Fibroblast of skin of right biceps (primary cell): Measurements from ENCODE around the gene TGM2.
A peak's percentile ranks its signal among the peaks of the same experiment; 100 is the strongest.

ENCODE experiments used
- DNase-seq: peaks from one replicate; pipeline ENCODE4 v3.0.0-alpha.2; 2013

Gene TGM2

DNA sequence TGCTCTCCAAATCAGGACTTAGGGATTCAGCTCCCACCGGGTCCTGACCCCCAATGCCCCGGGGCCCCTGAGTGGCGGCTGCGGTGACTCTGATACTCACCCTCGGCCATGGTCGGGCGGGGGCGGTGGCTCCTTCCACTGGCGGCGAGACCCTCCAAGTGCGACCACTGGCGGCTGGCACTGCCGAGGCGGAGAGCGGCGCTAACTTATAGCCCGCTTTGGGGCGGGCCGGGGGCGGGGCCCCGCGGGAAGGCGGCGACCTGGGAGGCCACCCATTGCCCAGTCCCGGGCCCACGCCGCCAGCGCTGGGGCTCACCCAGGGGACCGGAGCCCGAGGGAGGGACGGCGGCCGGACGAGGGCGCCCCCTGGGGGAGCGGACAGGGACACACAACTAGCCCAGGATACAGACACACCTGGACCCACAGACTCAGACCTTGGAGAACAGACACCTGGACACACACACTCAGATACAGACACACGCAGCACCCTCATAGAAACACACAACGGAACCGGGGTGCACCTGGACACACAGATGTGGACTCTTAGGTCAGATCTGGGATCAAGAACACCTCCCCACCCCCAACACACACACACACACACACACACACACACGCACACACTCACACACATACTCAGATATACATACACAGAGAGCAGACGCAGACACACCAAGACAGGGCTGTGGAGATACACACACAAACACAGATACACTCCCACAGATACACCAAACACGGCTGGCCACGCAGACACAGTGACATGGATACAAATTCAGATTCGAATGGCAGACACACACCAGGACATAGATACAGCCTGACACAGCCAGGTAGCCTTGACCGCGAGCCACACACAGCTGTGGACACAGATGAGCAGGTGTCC, at the start of gene TGM2:
TGM2 (minus strand) TSS at position 182 of the 877 bp plus-strand sequence; CDS start at position 110, 72 bp downstream.
- DNase-seq = peak; percentile 35

DNA sequence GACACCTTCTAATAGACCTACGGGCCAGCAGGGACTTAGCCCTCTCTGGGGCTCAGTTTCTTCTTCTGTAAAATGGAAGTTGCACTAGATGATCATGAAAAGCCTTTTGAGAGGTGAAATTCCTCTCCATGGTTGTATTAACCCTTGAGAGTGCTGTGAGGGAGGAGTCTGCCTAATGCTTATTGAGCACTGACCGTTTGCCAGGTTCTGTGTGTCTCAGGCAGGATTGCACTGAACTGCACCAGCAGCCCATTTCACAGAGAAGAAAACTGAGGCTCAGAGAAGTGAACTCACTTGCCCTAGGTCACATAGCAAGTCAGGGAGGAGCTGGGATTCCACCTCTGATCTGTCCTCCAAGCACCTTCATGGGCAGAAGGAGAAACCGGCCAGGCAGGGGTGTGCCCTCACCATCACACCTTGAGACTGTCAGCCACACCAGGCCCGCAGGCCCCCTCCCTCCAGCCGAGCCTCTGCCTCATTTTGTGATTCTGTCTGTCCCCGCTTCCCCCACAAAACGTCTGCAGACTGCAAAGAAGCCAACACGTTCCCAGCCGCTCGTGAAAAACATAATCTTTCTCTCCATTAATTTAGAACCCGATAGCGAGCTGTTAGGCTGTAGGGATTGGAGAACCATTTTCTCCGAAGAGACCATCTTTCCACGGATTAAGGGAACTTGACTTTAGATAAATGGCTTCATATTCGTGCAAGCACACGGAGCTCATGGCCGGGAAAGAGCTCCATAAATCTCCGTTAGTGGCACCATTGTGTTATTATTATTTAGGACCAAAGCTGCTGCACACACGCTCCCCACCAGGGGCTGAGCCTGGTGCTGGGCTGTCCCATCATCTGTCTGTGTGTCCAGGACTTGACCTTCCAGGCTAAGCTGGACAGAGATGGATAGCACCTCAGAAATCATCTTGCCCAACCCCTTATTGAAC, 49.5 kb upstream of the TGM2 start:
- no peak for DNase-seq

DNA sequence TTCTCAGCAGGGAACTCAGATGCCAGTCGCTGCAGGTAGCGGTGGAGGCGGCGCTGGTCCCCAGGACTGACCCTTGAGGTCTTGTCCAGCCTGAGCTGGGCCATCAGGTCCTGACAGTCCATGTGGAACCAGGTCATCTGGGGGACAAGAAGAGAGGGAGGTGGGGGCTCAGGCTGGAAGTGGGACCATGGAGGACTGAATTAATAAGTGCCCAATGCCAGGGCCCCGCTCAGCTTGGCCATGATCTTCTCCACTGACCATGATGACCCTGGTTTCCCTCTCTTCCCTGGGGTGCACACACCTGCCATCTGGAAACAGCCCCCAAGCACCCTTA, 48.5 kb upstream of the TGM2 start:
- no peak for DNase-seq

DNA sequence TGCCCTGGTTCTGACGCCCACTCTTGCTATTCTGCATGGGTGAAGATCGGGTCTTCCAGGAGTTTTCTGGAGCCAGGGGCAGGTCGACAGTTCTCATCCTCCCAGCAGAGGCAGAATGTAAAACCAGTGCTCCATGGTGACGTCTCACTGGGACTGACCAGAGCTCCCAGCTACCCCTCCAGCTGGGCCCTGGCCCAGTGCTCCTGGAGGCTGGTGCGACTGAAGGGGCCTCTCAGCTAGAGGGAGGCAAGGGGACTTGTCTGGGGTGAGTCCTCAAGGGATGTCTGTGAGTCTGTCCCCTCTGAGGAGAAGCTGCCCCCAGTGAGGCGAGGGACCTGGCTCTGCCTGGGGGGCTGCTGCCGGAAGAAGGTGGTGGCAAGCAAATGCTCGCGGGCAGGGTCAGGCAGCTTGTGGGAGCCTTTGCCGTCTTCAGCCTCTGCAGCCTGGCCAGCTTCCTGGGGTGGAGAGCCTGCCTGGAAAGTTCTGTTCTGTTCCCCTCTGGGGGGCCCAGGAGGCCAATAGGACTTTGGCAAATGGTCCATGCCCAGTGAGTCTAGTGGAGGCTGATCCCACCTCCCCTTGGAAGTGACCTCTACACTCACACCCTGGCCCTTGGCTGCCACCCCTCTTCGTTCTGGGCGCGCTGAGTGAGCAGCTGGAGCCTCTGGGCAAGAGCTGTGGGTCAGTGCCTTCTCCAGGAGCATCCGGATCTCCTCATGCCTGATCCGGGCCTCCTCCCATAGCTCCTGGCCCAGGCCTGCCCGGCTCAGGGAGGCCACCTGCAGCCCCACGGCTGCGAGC, 47.9 kb upstream of the TGM2 start:
- no peak for DNase-seq

DNA sequence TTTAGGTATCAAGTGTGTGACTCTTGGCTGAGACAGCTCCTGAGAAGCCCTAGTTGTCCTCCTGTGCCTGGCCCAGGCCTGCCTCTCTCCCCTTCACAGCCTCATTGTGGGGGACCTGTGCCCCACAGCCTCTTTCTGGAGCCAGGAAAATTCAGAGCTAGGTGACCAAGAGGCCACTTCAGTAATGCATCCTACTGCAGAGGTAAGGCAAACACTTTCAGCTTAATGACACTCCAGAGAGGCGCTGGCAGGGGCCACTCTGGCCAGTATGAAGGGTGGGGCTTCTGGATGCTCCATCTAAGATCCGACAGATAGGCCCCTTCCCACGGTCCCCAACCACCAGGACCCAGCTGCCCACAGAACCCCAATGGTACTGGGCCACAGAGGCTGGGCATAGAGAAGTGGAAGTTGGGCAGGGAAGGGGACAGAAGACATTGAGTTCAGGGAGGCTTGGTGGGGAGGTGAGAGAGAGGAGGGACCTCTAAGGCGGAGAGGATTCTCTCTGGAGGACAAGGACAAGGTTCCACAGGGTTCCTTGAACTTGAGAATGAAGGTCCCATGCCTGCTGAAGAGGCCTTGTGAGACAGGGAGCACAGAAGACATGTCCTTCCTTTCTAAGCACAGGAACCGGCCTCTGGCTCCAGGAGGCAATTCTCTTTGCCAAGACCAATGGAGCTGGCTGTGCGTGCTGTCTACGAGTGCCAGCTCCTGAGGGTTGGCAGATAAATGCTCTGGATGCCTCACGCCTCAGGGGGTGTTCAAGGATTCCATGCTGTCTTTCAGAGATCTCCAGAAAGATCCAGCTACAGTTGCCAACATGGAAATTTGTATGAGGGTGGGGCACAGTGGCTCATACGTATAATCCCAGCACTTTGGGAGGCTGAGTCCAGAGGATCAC, 46.4 kb upstream of the TGM2 start:
- DNase-seq = no peak

DNA sequence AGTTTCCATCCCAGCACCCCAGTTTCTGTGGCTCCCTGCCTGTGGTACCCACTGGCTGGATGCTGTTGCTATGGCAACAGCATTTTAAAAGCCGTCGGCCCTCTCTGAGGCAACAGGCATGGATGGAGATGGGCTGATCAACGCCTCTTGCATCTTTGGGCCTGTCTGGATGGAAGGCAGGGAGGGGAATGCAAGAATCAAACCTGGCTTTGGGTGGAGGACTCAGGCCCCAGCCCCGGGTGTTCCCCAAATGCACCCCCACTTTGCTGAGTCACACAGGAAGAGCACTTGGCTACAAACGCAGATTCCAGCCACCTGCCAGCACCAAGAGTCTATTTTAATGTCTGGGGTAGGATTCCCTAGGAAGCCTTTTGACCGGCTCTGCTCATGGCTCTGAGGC, 45.7 kb upstream of the TGM2 start:
- DNase-seq = no peak

DNA sequence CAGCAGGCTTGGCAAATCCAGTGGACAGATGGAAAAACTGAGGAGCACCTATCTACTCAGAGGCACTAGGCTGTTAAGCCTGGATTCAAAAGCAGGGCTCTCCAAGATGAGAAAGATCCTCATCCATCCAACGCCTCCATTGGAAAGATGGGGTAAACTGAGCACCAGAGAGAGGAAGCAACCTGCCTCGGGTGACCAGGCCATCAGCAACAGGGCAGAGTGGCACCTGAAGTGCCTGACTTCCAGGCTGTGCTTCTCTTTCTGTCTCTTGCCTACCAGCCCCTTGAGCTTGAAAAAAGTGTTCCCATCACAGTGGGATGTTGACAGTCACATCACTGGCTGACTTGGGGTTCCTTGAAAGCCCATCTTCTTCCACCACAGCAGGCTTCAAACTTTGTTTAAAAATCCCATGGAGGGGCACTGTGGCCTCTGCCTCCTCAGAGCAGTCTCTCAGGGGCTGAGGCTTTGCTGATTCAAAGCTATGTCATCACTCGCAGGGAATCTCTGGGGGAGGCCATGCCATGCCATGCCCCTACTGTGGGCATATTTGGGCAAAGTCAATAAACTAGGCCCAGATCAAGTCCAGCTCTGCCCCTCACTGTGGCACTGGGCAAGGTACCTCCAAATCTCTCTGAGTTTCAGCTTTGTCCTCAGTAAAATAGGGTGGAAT, 44.8 kb upstream of the TGM2 start:
- DNase-seq = no peak

DNA sequence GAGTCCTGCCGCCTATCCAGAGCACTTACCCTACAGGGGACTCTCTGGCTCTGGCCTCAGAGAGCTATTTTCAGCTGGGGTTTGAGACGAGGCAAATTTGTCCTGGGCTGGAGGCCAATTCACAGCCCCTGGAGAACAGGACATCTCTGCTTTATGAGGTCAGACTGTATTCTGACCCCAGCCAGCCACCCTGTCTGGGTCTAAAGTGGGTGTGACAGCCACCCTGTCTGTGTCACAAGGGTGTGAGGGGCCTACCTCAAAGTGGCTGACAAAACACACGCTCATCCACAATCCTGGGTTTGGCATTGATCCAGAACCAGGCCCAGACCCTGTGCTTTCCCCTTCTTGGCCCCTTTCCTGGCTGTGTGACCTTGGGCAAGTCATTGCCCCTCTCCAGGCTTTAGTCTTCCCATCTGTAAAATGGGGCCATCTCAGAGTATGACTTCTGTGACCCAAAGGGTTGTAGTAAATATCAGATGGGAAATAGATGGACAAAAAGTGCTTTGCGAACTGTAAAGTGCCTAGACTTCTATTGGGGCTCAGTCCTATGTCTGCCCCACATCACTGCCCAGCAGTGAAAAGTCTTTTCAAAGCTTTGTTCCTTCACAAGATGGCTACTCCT, 44.1 kb upstream of the TGM2 start:
- DNase-seq = no peak

DNA sequence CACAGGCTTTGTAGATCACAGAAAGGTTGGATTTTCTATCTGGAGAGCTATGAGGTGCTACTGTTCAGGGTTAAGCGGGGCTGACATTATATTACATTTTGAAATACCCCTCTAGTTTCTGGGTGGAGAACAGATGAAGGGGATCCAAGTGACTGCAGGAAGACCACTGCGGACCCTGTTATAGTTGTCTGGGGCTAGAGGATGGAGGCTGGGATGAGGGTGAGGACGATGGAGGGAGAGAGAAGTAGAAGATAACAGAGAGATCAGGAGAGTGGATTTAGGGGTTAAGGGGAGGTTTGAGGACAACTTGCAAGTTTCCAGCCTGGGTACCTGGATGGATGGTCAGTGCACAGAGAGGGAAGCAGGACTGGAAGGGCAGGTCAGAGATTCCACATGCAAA, 43.5 kb upstream of the TGM2 start:
- no peak for DNase-seq

DNA sequence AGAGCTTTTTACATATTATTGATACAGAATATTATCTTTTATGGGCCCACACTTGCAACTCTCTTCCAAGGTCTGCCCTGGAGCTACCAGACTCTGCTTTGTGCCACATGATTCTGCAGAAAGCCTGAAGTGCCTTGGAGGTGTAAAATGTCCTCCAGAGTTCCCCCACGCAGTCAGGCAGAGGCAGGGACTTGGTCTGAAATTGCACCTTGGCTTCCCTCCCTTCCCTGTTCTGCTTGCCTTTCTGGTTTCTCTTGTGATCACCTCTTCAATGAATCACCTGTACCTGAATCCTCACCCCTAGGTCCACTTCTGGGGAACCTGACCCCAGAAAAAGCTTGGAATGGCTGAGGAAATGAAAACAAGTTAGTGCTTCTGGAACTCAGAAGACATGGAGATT, 43.0 kb upstream of the TGM2 start:
- DNase-seq = no peak

DNA sequence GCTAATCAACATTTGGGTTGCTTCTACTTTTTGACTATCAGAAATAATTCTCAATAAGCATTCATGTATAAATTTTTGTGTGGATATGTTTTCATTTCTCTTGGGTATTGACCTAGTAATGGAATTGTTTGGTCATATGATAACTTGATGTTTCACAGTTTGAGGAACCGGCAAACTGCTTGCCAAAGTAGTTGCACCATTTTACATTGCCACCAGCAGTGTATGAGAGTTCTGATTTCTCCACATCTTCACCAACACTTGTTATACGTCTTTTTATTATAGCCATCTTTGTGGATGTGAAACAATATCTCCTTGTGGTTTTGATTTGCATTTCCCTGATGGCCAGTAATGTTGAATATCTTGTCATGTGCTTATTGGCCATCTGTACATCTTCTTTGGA, 42.6 kb upstream of the TGM2 start:
- no peak for DNase-seq

DNA sequence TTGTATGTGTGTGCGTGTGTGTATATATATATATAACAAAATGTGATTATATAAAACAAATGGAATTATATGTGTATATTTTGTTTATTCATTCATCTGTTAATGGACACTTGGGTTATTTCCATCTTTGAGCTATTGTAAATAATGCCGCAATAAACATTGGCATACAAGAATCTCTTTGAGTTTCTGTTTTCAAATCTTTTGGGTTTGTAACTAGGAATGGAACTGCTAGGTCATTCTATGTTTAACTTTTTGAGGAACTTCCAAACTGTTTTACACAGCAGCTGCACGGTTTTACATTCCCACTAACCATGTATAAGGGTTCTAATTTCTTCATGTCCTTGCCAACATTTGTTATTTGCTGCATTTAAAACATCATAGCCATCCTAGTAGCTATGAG, 39.9 kb upstream of the TGM2 start:
- no peak for DNase-seq

DNA sequence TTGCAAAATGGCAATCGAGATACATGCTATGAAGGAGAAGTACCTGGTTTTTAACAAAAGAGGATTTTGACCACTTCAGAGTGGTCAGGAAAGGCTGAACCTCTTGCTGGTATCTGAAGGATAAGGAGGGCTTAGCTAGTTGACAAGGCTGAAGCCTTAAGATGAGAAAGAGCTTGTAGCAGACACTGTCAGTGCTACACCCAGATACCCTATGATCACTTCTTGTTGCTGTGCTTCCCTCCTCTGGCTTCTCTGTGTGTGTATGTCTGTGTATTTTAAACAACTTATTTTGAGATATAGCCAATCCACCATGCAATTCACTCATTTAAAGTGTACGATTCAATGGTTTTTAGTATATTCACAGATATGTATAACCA, 38.9 kb upstream of the TGM2 start:
- no peak for DNase-seq

DNA sequence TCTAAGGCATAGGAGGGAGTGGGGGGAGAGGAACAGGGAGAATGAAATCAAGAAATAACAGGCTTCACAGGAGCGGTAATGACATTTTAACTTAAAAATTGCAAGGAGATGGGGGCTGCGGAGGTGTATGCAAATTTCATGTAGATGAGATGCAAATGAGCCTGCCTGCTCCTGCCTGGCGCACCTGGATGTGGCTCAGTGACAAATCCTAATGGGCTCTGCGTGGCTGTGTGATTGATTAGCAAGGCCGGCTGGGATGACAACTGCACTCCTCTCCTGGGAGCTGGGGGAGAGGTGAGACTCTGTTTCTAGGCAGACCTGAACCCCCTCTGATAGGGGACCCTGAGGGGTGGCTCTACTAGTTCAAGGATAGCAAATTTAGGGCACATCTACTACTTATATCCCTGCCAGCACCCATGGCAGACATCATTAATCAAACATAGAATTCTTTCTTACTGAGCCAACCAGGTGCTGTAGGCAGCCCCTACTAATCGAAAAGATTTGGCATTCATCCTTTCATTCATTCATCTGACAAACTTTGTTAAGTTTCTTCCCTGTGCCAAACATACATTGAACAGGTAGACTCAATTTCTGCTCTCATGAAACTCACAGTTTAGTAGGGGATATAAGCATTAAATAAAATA, 38.4 kb upstream of the TGM2 start:
- DNase-seq = no peak

DNA sequence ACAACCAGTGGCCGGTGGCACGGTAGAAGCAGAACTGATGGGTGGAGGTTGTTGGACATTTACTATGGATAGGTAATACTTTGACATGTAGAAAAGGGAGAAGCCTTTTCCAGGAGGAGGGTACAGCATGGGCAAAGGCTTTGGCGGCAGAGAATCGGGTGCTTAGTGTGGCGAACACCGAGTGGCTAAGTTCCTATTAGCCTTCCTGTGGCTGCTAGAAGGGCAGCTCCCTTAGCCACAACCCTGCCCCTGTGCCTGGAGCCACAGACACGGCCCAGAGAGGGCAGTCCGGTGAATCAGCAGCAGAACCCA, 37.9 kb upstream of the TGM2 start:
- DNase-seq = no peak

DNA sequence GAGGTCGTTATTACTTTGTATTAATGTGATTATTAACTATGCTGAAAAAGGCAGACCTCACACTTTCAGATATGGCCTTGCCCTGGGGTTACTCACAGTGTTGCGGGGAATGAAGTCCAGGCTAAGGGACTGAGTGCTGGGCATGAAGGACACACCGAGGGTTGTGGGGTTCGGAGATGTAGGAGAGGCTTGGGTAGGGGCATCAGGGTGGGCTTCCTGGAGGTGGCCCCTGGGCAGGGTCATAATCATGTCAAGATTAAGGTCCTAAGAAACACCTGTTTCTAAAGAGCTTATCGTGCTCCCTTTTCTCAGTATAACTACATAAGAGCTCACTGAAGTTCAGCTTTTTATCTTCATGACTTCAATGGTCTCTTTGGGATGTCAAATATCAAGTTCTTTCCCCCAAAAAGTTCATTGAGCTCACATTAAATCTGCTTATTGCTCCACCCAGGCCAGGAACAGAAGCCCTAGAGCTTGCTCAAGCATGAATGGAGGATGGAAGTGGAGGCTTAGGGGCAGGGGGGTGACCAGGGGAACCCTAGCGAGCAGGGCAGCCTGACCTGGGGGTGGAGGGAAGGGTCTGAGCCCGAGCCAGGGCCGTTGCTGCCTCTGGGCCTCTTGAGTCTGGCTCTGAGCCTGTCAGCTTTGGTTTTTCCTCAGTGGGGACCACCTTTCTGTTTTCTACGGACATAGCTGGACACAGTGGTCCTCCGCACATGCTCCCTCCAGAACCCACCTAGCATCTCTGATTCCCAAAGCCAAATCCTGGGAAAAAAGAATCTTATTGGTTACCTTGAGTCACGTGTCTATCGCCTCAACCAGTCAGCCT, 37.3 kb upstream of the TGM2 start:
- no peak for DNase-seq

DNA sequence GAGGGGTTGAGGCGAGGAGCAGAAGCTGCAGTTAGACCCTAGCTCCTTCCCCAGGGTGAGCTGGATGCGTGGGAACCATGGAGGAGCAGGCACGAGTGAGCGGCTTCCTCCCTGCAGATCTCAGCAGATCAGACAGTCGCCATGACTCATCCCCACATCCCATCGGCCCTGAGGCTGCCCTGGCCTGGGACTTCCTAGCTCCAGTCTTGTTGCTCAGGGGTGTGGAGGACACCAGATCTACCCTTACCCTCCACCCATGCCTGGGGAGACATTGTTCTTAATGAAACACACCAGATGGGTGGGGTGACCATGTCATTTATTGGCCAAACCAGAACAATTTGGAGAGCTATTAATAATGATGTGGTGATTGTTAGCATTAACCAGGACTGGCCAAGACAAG, 36.3 kb upstream of the TGM2 start:
- peak; percentile 79 for DNase-seq

DNA sequence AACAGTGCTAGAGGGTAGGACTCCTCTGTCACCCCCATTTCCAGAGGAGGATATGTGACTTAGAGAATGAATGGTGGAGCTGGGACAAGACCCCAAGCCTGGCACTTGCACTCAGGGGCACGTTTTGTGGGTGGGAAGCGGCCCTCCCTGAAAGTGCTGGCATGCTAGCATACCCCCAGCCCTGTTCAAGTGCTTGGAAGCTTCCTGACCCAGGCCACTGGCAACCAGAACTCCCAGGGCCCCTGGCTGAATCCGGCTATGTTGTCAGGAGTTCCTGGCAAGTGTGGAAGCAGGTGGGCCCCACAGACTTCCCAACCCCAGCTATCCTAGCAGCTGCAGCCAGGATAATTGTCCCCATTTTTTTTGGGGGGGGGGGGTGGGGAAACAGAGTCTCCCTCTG, 35.6 kb upstream of the TGM2 start:
- no peak for DNase-seq

DNA sequence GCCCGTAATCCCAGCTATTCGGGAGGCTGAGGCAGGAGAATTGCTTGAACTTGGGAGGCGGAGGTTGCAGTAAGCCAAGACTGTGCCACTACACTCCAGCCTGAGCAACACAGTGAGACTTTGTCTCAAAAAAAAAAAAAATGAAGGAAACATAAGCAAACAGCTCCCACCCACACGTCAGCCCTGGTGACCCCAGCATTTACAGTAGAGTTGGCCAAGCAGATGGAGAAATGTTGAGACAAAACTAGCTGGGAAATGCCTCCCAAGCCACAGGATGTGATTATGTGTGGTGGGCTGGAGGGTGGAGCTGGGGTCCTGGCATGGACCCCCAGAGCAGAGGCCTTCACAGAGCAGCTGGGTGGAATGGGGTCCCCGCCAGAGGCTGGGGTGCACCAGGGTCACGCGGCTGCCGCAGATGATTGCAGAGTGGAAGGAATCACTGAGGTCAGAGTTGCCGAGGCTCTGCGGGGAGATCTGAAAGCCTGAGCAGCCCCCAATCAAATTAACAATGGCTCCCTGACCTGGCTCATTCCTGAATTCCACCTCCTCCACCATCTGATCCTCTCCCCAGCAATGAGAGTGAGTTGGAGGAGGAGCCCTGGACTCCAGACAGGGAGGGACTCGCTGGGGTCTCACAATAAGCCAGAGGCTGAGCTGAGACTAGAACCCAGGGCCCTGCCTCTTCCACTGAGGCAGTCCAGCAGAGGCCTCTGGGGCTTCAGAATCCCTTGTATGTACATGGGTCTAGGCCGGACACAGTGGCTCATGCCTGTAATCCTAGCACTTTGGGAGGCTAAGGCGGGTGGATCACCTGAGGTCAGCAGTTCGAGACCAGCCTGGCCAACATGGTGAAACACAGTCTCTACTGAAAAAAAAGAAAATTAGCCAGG, 34.7 kb upstream of the TGM2 start:
- no peak for DNase-seq
